C1 segment of cervical spinal cord (tissue), 14 donors: ENCODE measurements around the gene GOLT1A.

ENCODE experiments used
- DNase-seq, 14 donors: peaks; one replicate each; lab custom pipeline; 2025; lab: John Stamatoyannopoulos, UW

Gene GOLT1A

GRCh38 chr1:204192589-204193352 lies 21.0 kb downstream of the GOLT1A start:
- no peak for DNase-seq

- DNase-seq = no peak
These were observed 21.7 kb downstream of the GOLT1A start for GRCh38 chr1:204192046-204192445.

GRCh38 chr1:204191456-204191855 lies 22.3 kb downstream of the GOLT1A start:
- peak in 9 of 14 donors; percentile 7 to 70 (median 32) for DNase-seq

- DNase-seq = no peak
These were observed 23.3 kb downstream of the GOLT1A start for GRCh38 chr1:204190212-204191211.

GRCh38 chr1:204188959-204189639 lies 24.7 kb downstream of the GOLT1A start:
- DNase-seq = no peak

GRCh38 chr1:204186597-204186996 lies 27.2 kb downstream of the GOLT1A start:
- DNase-seq = no peak

GRCh38 chr1:204181116-204181515 lies 32.7 kb downstream of the GOLT1A start:
- DNase-seq = no peak

GRCh38 chr1:204180133-204180532 lies 33.7 kb downstream of the GOLT1A start:
- DNase-seq = no peak

GRCh38 chr1:204178487-204179281 lies 35.1 kb downstream of the GOLT1A start:
- DNase-seq = no peak

- no peak for DNase-seq
These were observed 36.7 kb downstream of the GOLT1A start for GRCh38 chr1:204177133-204177532.

- DNase-seq = no peak
These were observed 37.7 kb downstream of the GOLT1A start for GRCh38 chr1:204176049-204176448.

- DNase-seq = no peak
These were observed 38.8 kb downstream of the GOLT1A start for GRCh38 chr1:204174958-204175357.

GRCh38 chr1:204172404-204173029 lies 41.3 kb downstream of the GOLT1A start:
- peak in 1 of 14 donors; percentile 39 for DNase-seq

GRCh38 chr1:204171751-204172178 lies 42.0 kb downstream of the GOLT1A start:
- DNase-seq = no peak

GRCh38 chr1:204170494-204171155 lies 43.2 kb downstream of the GOLT1A start:
- no peak for DNase-seq

GRCh38 chr1:204169858-204170257 lies 43.9 kb downstream of the GOLT1A start:
- DNase-seq = no peak

- DNase-seq = no peak
These were observed 46.1 kb downstream of the GOLT1A start for GRCh38 chr1:204167730-204168129.

- no peak for DNase-seq
These were observed 47.6 kb downstream of the GOLT1A start, which contains the start of gene REN for GRCh38 chr1:204166219-204166618. TSS of gene REN (minus strand) at chr1:204166337. CDS start at chr1:204166293, 44 bp downstream.

GRCh38 chr1:204162494-204163074 lies 51.2 kb downstream of the GOLT1A start:
- peak in 12 of 14 donors; percentile 11 to 75 (median 53) for DNase-seq
